ENCODE measurements around the gene GP5.

- TF ChIP-seq CTCF (IDR thresholded peaks at IDR 0.05) (no peak), POLR2A (IDR thresholded peaks at IDR 0.05) (no peak)
Observed at GRCh38 chr3:194377708-194378107, 21.4 kb downstream of the GP5 start.

All from testis (tissue), 2 donors.